ENCODE data around the gene ARHGAP6. TPM values are rescaled to one million over a fixed set of nuclear protein-coding genes. Genes with fewer than 3 reads are reported as not detected.

ARHGAP6 gene
- total and polyA plus RNA-seq, 2 donors from 2014 or later = 6.0 to 20.4 TPM

DNA sequence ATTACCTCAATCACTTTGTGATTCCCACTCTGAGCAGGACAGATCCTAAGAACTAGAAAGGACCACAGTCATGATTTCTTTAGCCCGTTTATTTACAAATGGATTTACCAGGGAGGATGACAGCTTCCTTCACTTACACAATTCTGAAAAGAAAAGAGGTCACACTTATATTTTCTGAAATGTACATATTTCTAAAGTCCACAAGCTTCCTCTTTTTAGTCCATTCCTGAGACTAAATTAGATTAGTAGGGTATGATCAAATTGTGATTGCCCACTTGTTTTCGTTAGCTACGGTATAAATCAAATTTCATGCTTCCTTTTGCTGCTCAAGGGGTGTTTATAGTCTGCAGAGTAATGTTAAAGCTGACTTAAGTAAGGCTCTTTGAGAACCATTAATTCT is 380.1 kb downstream of the ARHGAP6 start:
- Histone ChIP-seq H3K4me1 (ENCODE audit: control insufficient read depth in 2 of 3, insufficient read depth in 2 of 3, low read depth in 1 of 3, low read length in 3 of 3) (no peaks in the 10 kb centered on the region), H3K27ac (ENCODE audit: low read depth in 2 of 2, low read length in 2 of 2) (no peak overlapping the region), H3K9me3 (ENCODE audit: control insufficient read depth in 2 of 3, insufficient read depth in 1 of 3, low read length in 3 of 3) (no peaks in the 10 kb centered on the region), H3K4me3 (ENCODE audit: low read length in 3 of 3) (no peak overlapping the region), H3K27me3 (ENCODE audit: control insufficient read depth, insufficient read depth, low read length) (peaks cover 2% of the 10 kb centered on the region), H3K9ac (ENCODE audit: low read length in 3 of 3) (no peak overlapping the region), H3K36me3 (ENCODE audit: control insufficient read depth in 2 of 3, insufficient read depth in 3 of 3, low read length in 3 of 3) (no peaks in the 10 kb centered on the region)
- intact Hi-C loops (cut with DNase I) = no loop called here
- TF ChIP-seq, protein P1, sequence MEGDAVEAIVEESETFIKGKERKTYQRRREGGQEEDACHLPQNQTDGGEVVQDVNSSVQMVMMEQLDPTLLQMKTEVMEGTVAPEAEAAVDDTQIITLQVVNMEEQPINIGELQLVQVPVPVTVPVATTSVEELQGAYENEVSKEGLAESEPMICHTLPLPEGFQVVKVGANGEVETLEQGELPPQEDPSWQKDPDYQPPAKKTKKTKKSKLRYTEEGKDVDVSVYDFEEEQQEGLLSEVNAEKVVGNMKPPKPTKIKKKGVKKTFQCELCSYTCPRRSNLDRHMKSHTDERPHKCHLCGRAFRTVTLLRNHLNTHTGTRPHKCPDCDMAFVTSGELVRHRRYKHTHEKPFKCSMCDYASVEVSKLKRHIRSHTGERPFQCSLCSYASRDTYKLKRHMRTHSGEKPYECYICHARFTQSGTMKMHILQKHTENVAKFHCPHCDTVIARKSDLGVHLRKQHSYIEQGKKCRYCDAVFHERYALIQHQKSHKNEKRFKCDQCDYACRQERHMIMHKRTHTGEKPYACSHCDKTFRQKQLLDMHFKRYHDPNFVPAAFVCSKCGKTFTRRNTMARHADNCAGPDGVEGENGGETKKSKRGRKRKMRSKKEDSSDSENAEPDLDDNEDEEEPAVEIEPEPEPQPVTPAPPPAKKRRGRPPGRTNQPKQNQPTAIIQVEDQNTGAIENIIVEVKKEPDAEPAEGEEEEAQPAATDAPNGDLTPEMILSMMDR (IDR thresholded peaks at IDR 0.05; ENCODE audit: borderline replicate concordance, extremely low read depth, insufficient read depth) = no peak
- DNase-seq (no peak), FAIRE-seq (no peak)

DNA sequence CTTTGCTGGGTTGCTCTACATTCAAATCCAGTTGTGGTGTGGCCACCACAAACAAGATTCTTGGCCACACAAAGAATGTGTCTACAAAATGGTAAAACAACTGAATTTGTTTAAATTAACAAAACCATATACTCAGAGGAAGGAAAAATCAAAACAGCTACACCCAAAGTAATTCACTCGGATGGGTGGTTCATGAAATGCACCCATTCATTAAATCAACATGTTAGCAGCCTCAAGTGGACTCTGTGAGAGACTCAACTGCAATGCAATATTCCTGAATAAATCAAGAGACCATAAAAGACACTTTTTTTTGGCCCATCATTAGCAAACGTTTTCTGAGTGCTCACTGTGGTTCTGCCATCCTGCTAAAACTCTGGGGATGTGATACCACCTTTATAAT is 383.7 kb downstream of the ARHGAP6 start:
- intact Hi-C loops (cut with DNase I) = no loop called here
- H3K27ac ChIP-seq (ENCODE audit: low read depth in 2 of 2, low read length in 2 of 2) = no peak overlapping the region
- no peaks in the 10 kb centered on the region for H3K36me3 ChIP-seq (ENCODE audit: control insufficient read depth in 2 of 3, insufficient read depth in 3 of 3, low read length in 3 of 3)
- TF ChIP-seq, protein P1 (IDR thresholded peaks at IDR 0.05; ENCODE audit: borderline replicate concordance, extremely low read depth, insufficient read depth) = no peak
- H3K9me3 ChIP-seq (ENCODE audit: control insufficient read depth in 2 of 3, insufficient read depth in 1 of 3, low read length in 3 of 3) = no peaks in the 10 kb centered on the region
- no peaks in the 10 kb centered on the region for H3K4me1 ChIP-seq (ENCODE audit: control insufficient read depth in 2 of 3, insufficient read depth in 2 of 3, low read depth in 1 of 3, low read length in 3 of 3)
- no peaks in the 10 kb centered on the region for H3K27me3 ChIP-seq (ENCODE audit: control insufficient read depth, insufficient read depth, low read length)
- FAIRE-seq = no peak
- H3K4me3 ChIP-seq (ENCODE audit: low read length in 3 of 3) = no peak overlapping the region
- H3K9ac ChIP-seq (ENCODE audit: low read length in 3 of 3) = no peak overlapping the region
- no peak for DNase-seq

DNA sequence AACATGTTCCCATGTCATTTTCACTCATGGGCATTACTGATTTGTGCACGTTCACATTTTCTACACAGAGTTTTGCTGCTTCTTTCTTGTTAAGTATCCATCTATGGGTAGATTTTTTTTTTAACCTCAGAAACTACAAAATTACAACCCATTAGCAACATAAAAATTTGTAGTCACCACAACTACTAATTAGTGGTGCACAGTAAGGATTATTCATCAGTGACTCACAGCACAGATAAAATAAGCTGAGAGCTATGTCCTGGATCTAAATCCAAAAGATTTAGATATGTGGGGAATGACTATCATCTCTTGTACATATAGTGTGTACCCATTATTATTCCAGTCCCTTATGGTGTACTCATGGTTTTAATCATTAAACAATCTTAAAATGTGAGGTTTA is 392.2 kb downstream of the ARHGAP6 start:
- Histone ChIP-seq H3K27ac (ENCODE audit: low read depth in 2 of 2, low read length in 2 of 2) (no peak overlapping the region), H3K4me1 (ENCODE audit: control insufficient read depth in 2 of 3, insufficient read depth in 2 of 3, low read depth in 1 of 3, low read length in 3 of 3) (no peaks in the 10 kb centered on the region), H3K36me3 (ENCODE audit: control insufficient read depth in 2 of 3, insufficient read depth in 3 of 3, low read length in 3 of 3) (no peaks in the 10 kb centered on the region), H3K27me3 (ENCODE audit: control insufficient read depth, insufficient read depth, low read length) (peaks cover 3% of the 10 kb centered on the region), H3K4me3 (ENCODE audit: low read length in 3 of 3) (no peak overlapping the region), H3K9me3 (ENCODE audit: control insufficient read depth in 2 of 3, insufficient read depth in 1 of 3, low read length in 3 of 3) (no peaks in the 10 kb centered on the region), H3K9ac (ENCODE audit: low read length in 3 of 3) (no peak overlapping the region)
- TF ChIP-seq, protein P1 (IDR thresholded peaks at IDR 0.05; ENCODE audit: borderline replicate concordance, extremely low read depth, insufficient read depth) = no peak
- intact Hi-C loops (cut with DNase I) = no loop called here
- DNase-seq = no peak
- FAIRE-seq = no peak

DNA sequence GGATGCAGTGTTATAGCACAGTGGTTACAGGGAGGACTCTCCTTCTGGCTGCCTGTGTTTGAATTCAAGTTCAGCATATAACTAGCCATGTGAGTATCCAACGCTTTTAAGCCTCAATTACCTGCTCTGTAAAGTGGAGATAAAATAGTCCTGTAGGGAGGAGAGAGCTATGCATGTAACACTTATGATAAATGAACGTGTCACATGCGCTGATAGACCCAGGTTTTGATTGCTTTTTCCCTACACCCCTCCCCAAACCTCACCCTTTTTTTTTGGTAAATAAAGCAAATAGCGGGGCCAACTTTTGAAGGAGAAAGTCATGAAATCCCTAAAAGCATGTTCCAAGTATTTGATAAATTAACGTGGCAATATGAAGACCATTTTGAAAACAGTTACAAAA is 392.9 kb downstream of the ARHGAP6 start:
- TF ChIP-seq, protein P1 (IDR thresholded peaks at IDR 0.05; ENCODE audit: borderline replicate concordance, extremely low read depth, insufficient read depth) = no peak
- Histone ChIP-seq H3K9ac (ENCODE audit: low read length in 3 of 3) (no peak overlapping the region), H3K36me3 (ENCODE audit: control insufficient read depth in 2 of 3, insufficient read depth in 3 of 3, low read length in 3 of 3) (no peaks in the 10 kb centered on the region), H3K4me3 (ENCODE audit: low read length in 3 of 3) (no peak overlapping the region), H3K27ac (ENCODE audit: low read depth in 2 of 2, low read length in 2 of 2) (no peak overlapping the region), H3K9me3 (ENCODE audit: control insufficient read depth in 2 of 3, insufficient read depth in 1 of 3, low read length in 3 of 3) (no peaks in the 10 kb centered on the region), H3K4me1 (ENCODE audit: control insufficient read depth in 2 of 3, insufficient read depth in 2 of 3, low read depth in 1 of 3, low read length in 3 of 3) (no peaks in the 10 kb centered on the region), H3K27me3 (ENCODE audit: control insufficient read depth, insufficient read depth, low read length) (peaks cover 3% of the 10 kb centered on the region)
- intact Hi-C loops (cut with DNase I) = no loop called here
- no peak for FAIRE-seq
- DNase-seq = no peak

Data from kidney (tissue), 14 donors.